Measurements from ENCODE around the gene MST1.

DNA sequence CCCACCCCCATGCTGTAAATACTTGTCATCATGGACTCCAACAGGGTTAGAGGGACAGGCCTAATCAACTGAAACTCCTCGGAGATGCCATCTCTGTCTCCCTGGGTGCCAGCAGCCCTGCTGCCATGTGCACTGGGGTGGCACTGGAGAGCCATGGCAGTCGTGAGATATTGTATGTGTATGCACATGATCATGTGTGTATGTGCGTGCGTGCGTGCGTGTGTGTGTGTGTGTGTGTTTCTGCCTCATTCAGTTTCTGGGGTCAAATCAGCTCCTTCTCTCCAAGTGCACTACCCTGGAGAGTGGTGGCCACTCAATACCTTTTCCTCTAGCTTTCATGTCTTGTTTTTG is 18.4 kb downstream of the MST1 start:
- TF ChIP-seq, protein P1, sequence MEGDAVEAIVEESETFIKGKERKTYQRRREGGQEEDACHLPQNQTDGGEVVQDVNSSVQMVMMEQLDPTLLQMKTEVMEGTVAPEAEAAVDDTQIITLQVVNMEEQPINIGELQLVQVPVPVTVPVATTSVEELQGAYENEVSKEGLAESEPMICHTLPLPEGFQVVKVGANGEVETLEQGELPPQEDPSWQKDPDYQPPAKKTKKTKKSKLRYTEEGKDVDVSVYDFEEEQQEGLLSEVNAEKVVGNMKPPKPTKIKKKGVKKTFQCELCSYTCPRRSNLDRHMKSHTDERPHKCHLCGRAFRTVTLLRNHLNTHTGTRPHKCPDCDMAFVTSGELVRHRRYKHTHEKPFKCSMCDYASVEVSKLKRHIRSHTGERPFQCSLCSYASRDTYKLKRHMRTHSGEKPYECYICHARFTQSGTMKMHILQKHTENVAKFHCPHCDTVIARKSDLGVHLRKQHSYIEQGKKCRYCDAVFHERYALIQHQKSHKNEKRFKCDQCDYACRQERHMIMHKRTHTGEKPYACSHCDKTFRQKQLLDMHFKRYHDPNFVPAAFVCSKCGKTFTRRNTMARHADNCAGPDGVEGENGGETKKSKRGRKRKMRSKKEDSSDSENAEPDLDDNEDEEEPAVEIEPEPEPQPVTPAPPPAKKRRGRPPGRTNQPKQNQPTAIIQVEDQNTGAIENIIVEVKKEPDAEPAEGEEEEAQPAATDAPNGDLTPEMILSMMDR (conservative IDR thresholded peaks at IDR 0.05 in 1 of 2, IDR thresholded peaks at IDR 0.05 in 1 of 2; ENCODE audit: low read depth in 1 of 2, low read length in 2 of 2), result no peak
- no peak for TF ChIP-seq EZH2 (IDR thresholded peaks at IDR 0.05; ENCODE audit: low read length, missing control alignments)
